Spleen (tissue), 11 donors: ENCODE results near the gene TIGD3. TPM values are rescaled to one million over a fixed set of nuclear protein-coding genes. Genes with fewer than 3 reads are reported as not detected.

Experiments
- DNase-seq: peaks from one replicate; pipeline ENCODE4 v3.0.0-alpha.2; 2020
- H3K27ac ChIP-seq, 8 donors: fragments of 200-600 bp; sonication (generic) in 7 of 8; 1 replicate in 4 of 8; 2 replicates in 4 of 8; pipeline versions ENCODE4 v1.5.0 to v1.8.0; 2016 to 2021; ENCODE audit warnings: inconsistent platforms in 4 of 8, mild to moderate bottlenecking in 4 of 8, moderate library complexity in 1 of 8
- H3K27me3 ChIP-seq, 7 donors: fragments of 200-600 bp; sonication (generic) in 6 of 7; replicated peaks in 1 of 7; 1 replicate in 4 of 7; 2 replicates in 3 of 7; pipeline versions ENCODE4 v1.5.0 to v1.8.0; 2016 to 2021; ENCODE audit warnings: inconsistent platforms in 3 of 7, mild to moderate bottlenecking in 1 of 7
- H3K36me3 ChIP-seq, 6 donors: fragments of 200-600 bp; sonication (generic) in 5 of 6; 1 replicate in 4 of 6; 2 replicates in 2 of 6; pipeline versions ENCODE4 v1.5.0 to v1.8.0; 2016 to 2021; ENCODE audit warnings: inconsistent platforms in 2 of 6
- H3K4me1 ChIP-seq, 6 donors: fragments of 200-600 bp; sonication (generic) in 5 of 6; 1 replicate in 3 of 6; 2 replicates in 3 of 6; pipeline versions ENCODE4 v1.5.0 to v1.8.0; 2016 to 2021; ENCODE audit warnings: inconsistent platforms in 3 of 6
- H3K4me3 ChIP-seq, 8 donors: fragments of 200-600 bp; sonication (generic) in 7 of 8; 1 replicate in 4 of 8; 2 replicates in 4 of 8; pipeline versions ENCODE4 v1.5.0 to v1.8.0; 2016 to 2021; ENCODE audit warnings: inconsistent platforms in 4 of 8, mild to moderate bottlenecking in 4 of 8, moderate library complexity in 2 of 8
- H3K9me3 ChIP-seq, 8 donors: fragments of 200-600 bp; sonication (generic) in 7 of 8; 1 replicate in 4 of 8; 2 replicates in 4 of 8; pipeline versions ENCODE4 v1.5.0 to v1.8.0; 2016 to 2021; ENCODE audit warnings: inconsistent platforms in 4 of 8
- CTCF ChIP-seq, 11 experiments: fragments of 200-600 bp in 7 of 11; fragments of 450-650 bp in 4 of 11; sonication (generic) in 4 of 11; IDR thresholded peaks in 8 of 11; conservative IDR thresholded peaks in 3 of 11; 1 replicate in 7 of 11; 2 replicates in 4 of 11; pipeline versions ENCODE4 v1.4.0 to v1.8.0; 2016 to 2021; ENCODE audit warnings: antibody characterized with exemption in 11 of 11, inconsistent platforms in 4 of 11, mild to moderate bottlenecking in 1 of 11
- POLR2A ChIP-seq, 3 donors: fragments of 450-650 bp; IDR thresholded peaks; one replicate each; pipeline ENCODE4 v1.5.1; 2017; ENCODE audit warnings: antibody characterized with exemption in 3 of 3, mild to moderate bottlenecking in 1 of 3
- POLR2AphosphoS5 ChIP-seq, 3 donors: sonication (generic); formaldehyde crosslinking; IDR thresholded peaks; one replicate each; pipeline ENCODE4 v1.5.1; 2017; ENCODE audit warnings: antibody characterized with exemption in 3 of 3
- WGBS, 5 donors: extraction: QIAGEN DNeasy Blood & Tissue Kit in 3 of 5; methylation state at CpG; one replicate each; pipeline versions ENCODE4 v1.1.5 to v1.1.7; 2013 to 2018; 5-methylcytosine and 5-hydroxymethylcytosine counted together
- intact Hi-C: fragments of 100-400 bp; cut with DNase I; formaldehyde crosslinking; loops from one replicate; pipeline ENCODE4 v1.15.0; 2023; ENCODE audit warnings: low total_unique reads
- polyA plus RNA-seq, 3 donors: library from polyadenylated mRNA; stranded (reverse); fragments of 200-250 nt; gene quantifications; one replicate each; pipeline ENCODE4 v1.2.1, GENCODE V29; 2013
- total RNA-seq, 7 donors: library from RNA; depleted of rRNA in 3 of 7; stranded (reverse); fragments of >200 nt in 3 of 7; fragmentation: NEBNext Ultra II Directional in 4 of 7; extraction: Animal tissue kit (Norgen Biotek cat#: 25700) in 4 of 7; gene quantifications; one replicate each; pipeline versions ENCODE4 v1.1.0 to v1.2.1, GENCODE V29; 2016 to 2021
- donor health status: healthy with polysubstance abuse.
- donor health status: DM: no; HTN: no; CAD: no; lungs with moderate emphysema.
- donor health status: DM: no; HTN: no; CAD: no.
- donor health status: Bipolar disorder and iron deficiency.
- donor health status: healthy.
- donor health status: DM: no; HTN: no; CAD: no.
- donor health status: DM: yes; HTN: yes; CAD: no.

The TIGD3 gene
- total and polyA plus RNA-seq, 10 donors = 0.56 to 2.7 (median 0.93) TPM

GRCh38 chr11:65399249-65399648 is 44.7 kb downstream of the TIGD3 start:
- Histone ChIP-seq H3K27ac (no peak overlapping the region), H3K27me3 (no peaks in the 10 kb centered on the region), H3K4me1 (peaks cover 9 to 24% (median 17%) of the 10 kb centered on the region in 6 donors), H3K36me3 (peaks cover 7 to 100% (median 83%) of the 10 kb centered on the region in 6 donors), H3K9me3 (no peaks in the 10 kb centered on the region), H3K4me3 (no peak overlapping the region)
- 91 to 97% (median 93%) methylated on average over 12 to 13 of the region's 13 CpGs for WGBS, 5 donors
- intact Hi-C loops = no loop called here
- no peak for DNase-seq
- TF ChIP-seq POLR2A (IDR thresholded peaks at IDR 0.05) (no peak), POLR2AphosphoS5 (IDR thresholded peaks at IDR 0.05) (peak in 1 of 3 donors; percentile 34)

GRCh38 chr11:65399845-65400244 is 45.3 kb downstream of the TIGD3 start:
- Histone ChIP-seq H3K27ac (peak overlapping the region in 1 of 8 donors; percentile 23), H3K9me3 (no peaks in the 10 kb centered on the region), H3K4me3 (no peak overlapping the region), H3K27me3 (no peaks in the 10 kb centered on the region), H3K36me3 (peaks cover 7 to 100% (median 83%) of the 10 kb centered on the region in 6 donors), H3K4me1 (peaks cover 14 to 30% (median 23%) of the 10 kb centered on the region in 6 donors)
- intact Hi-C loops = no loop called here
- TF ChIP-seq POLR2AphosphoS5 (IDR thresholded peaks at IDR 0.05) = no peak
- TF ChIP-seq POLR2A (IDR thresholded peaks at IDR 0.05) = no peak
- TF ChIP-seq CTCF (IDR thresholded peaks at IDR 0.05 in 8 of 11, conservative IDR thresholded peaks at IDR 0.05 in 3 of 11) = no peak
- no peak for DNase-seq
- 92 to 97% (median 95%) methylated on average over 8 to 10 of the region's 10 CpGs for WGBS, 5 donors

- Histone ChIP-seq H3K4me3 (no peak overlapping the region), H3K27me3 (no peaks in the 10 kb centered on the region), H3K4me1 (peaks cover 14 to 37% (median 29%) of the 10 kb centered on the region in 6 donors), H3K9me3 (no peaks in the 10 kb centered on the region), H3K36me3 (peaks cover 7 to 100% (median 83%) of the 10 kb centered on the region in 6 donors), H3K27ac (peak overlapping the region in 1 of 8 donors; percentile 23)
- DNase-seq = no peak
- 88 to 96% (median 90%) methylated on average over 8 to 17 of the region's 17 CpGs for WGBS, 5 donors
- TF ChIP-seq POLR2A (IDR thresholded peaks at IDR 0.05) (no peak), POLR2AphosphoS5 (IDR thresholded peaks at IDR 0.05) (peak; percentile 29 to 69 (median 45))
- intact Hi-C loops = no loop called here
Observed at GRCh38 chr11:65400307-65401072, 45.9 kb downstream of the TIGD3 start.

GRCh38 chr11:65401073-65401802 is 46.7 kb downstream of the TIGD3 start:
- intact Hi-C loops = no loop called here
- H3K4me1 ChIP-seq = peaks cover 14 to 44% (median 36%) of the 10 kb centered on the region in 6 donors
- H3K36me3 ChIP-seq = peaks cover 7 to 100% (median 83%) of the 10 kb centered on the region in 6 donors
- no peak overlapping the region for H3K4me3 ChIP-seq
- WGBS, 5 donors = 72 to 85% (median 81%) methylated on average over 14 to 16 of the region's 16 CpGs
- no peak for TF ChIP-seq POLR2AphosphoS5 (IDR thresholded peaks at IDR 0.05)
- TF ChIP-seq POLR2A (IDR thresholded peaks at IDR 0.05) = no peak
- no peak for TF ChIP-seq CTCF (IDR thresholded peaks at IDR 0.05 in 8 of 11, conservative IDR thresholded peaks at IDR 0.05 in 3 of 11)
- no peaks in the 10 kb centered on the region for H3K9me3 ChIP-seq
- peak overlapping the region in 1 of 8 donors; percentile 23 for H3K27ac ChIP-seq
- no peaks in the 10 kb centered on the region for H3K27me3 ChIP-seq
- DNase-seq = no peak
